Epithelial cell of prostate (primary cell): ENCODE measurements around the gene EVA1B.
A peak's percentile ranks its signal among the peaks of the same experiment; 100 is the strongest.

ENCODE experiments used
- DNase-seq: peaks from one replicate; pipeline ENCODE4 v3.0.0-alpha.2; 2011; ENCODE audit warnings: low read depth, low spot score
- H3K27ac ChIP-seq: fragments of 450-650 bp; 2 replicates; pipeline ENCODE4 v1.5.1; 2017; ENCODE audit warnings: mild to moderate bottlenecking

Gene EVA1B

GRCh38 chr1:36349241-36349671 lies 25.8 kb upstream of the EVA1B start:
- no peak for DNase-seq

GRCh38 chr1:36346741-36347370 lies 23.4 kb upstream of the EVA1B start:
- DNase-seq = no peak
- no peak overlapping the region for H3K27ac ChIP-seq

More at GRCh38 chr1:36349241-36349671, 25.8 kb upstream of the EVA1B start:
- H3K27ac ChIP-seq = peak overlapping the region; percentile 95

GRCh38 chr1:36345353-36345752 lies 21.9 kb upstream of the EVA1B start:
- no peak for DNase-seq
- H3K27ac ChIP-seq = no peak overlapping the region

GRCh38 chr1:36344395-36344680 lies 20.9 kb upstream of the EVA1B start:
- no peak for DNase-seq
- no peak overlapping the region for H3K27ac ChIP-seq

GRCh38 chr1:36343651-36344394 lies 20.4 kb upstream of the EVA1B start:
- DNase-seq = no peak
- H3K27ac ChIP-seq = peak overlapping the region; percentile 63

GRCh38 chr1:36342426-36343185 lies 19.2 kb upstream of the EVA1B start:
- DNase-seq = no peak
- H3K27ac ChIP-seq = peak overlapping the region; percentile 63

- no peak for DNase-seq
- no peak overlapping the region for H3K27ac ChIP-seq
These were observed 18.3 kb upstream of the EVA1B start for GRCh38 chr1:36341626-36342320.

GRCh38 chr1:36339615-36340014 lies 16.2 kb upstream of the EVA1B start:
- H3K27ac ChIP-seq = no peak overlapping the region
- DNase-seq = no peak

- H3K27ac ChIP-seq = no peak overlapping the region
- DNase-seq = no peak
These were observed 15.8 kb upstream of the EVA1B start for GRCh38 chr1:36339215-36339614.

GRCh38 chr1:36337830-36338229 lies 14.4 kb upstream of the EVA1B start:
- no peak overlapping the region for H3K27ac ChIP-seq
- no peak for DNase-seq

- no peak overlapping the region for H3K27ac ChIP-seq
- DNase-seq = no peak
These were observed 7.5 kb upstream of the EVA1B start for GRCh38 chr1:36330940-36331339.

GRCh38 chr1:36329817-36330216 lies 6.4 kb upstream of the EVA1B start:
- H3K27ac ChIP-seq = no peak overlapping the region
- DNase-seq = no peak

GRCh38 chr1:36328713-36329112 lies 5.3 kb upstream of the EVA1B start:
- no peak for DNase-seq
- no peak overlapping the region for H3K27ac ChIP-seq

- H3K27ac ChIP-seq = no peak overlapping the region
- no peak for DNase-seq
These were observed 4.6 kb upstream of the EVA1B start for GRCh38 chr1:36328088-36328480.

GRCh38 chr1:36327421-36328087 lies 4.1 kb upstream of the EVA1B start:
- H3K27ac ChIP-seq = no peak overlapping the region
- DNase-seq = no peak

- no peak overlapping the region for H3K27ac ChIP-seq
- no peak for DNase-seq
These were observed 3.1 kb upstream of the EVA1B start for GRCh38 chr1:36326499-36326898.

GRCh38 chr1:36324353-36324703 lies 883 bp upstream of the EVA1B start:
- no peak for DNase-seq
- no peak overlapping the region for H3K27ac ChIP-seq

GRCh38 chr1:36322786-36323635 lies 434 bp downstream of the EVA1B start:
- peak overlapping the region; percentile 34 for H3K27ac ChIP-seq

GRCh38 chr1:36322041-36322785 lies 1.2 kb downstream of the EVA1B start:
- H3K27ac ChIP-seq = no peak overlapping the region
- no peak for DNase-seq

More at GRCh38 chr1:36322786-36323635, 434 bp downstream of the EVA1B start:
- no peak for DNase-seq
